Psoas muscle (tissue), 8 donors: ENCODE data around the gene PIP5K1B. TPM values are rescaled to one million over a fixed set of nuclear protein-coding genes. Genes with fewer than 3 reads are reported as not detected.

ENCODE experiments used
- ATAC-seq, 4 donors: fragments of 200-7000 bp; cut with Tn5 transposase; one replicate each; pipeline ENCODE4 v1.9.1; 2020; ENCODE audit warnings: moderate library complexity in 3 of 4, mild to moderate bottlenecking in 2 of 4
- DNase-seq, 2 donors: peaks; one replicate each; pipeline ENCODE4 v3.0.0-alpha.2; 2020
- H3K27ac ChIP-seq: fragments of 200-600 bp; one replicate; pipeline ENCODE4 v1.8.0; 2022
- H3K27me3 ChIP-seq, 3 donors: fragments of 200-600 bp in 1 of 3; one replicate each; pipeline versions ENCODE4 v1.6.1 to v1.8.0; 2013 to 2022; ENCODE audit warnings: low read length in 2 of 3, mild to moderate bottlenecking in 2 of 3, moderate library complexity in 1 of 3; ENCODE audit not compliant: insufficient read depth in 3 of 3
- H3K36me3 ChIP-seq, 2 donors: fragments of 200-600 bp in 1 of 2; one replicate each; pipeline versions ENCODE4 v1.6.1 to v1.8.0; 2013 to 2022; ENCODE audit warnings: low read depth in 1 of 2, mild to moderate bottlenecking in 1 of 2, moderate library complexity in 1 of 2; ENCODE audit not compliant: insufficient read depth in 1 of 2
- H3K4me1 ChIP-seq: fragments of 200-600 bp; one replicate; pipeline ENCODE4 v1.8.0; 2022
- H3K4me3 ChIP-seq: fragments of 200-600 bp; one replicate; pipeline ENCODE4 v1.8.0; 2022; ENCODE audit warnings: mild to moderate bottlenecking
- H3K9me3 ChIP-seq: fragments of 200-600 bp; one replicate; pipeline ENCODE4 v1.8.0; 2022
- CTCF ChIP-seq: fragments of 200-600 bp; IDR thresholded peaks from one replicate; pipeline ENCODE4 v1.8.0; 2022; ENCODE audit warnings: antibody characterized with exemption
- WGBS, 3 donors: extraction: QIAGEN DNeasy Blood & Tissue Kit; methylation state at CpG; one replicate each; pipeline versions ENCODE4 v1.1.6 to v1.1.7; 2013; 5-methylcytosine and 5-hydroxymethylcytosine counted together
- intact Hi-C, 2 donors: fragments of 100-400 bp; cut with DNase I; formaldehyde crosslinking; loops; one replicate each; pipeline versions ENCODE4 v1.11.0 to v1.14.2; 2022
- polyA plus RNA-seq, 3 donors: library from polyadenylated mRNA; stranded (reverse); fragments of 200-250 nt; gene quantifications; one replicate each; pipeline ENCODE4 v1.2.3, GENCODE V29; 2013
- total RNA-seq, 4 donors: library from RNA; stranded (reverse); fragmentation: NEBNext Ultra II Directional in 2 of 4; extraction: Animal tissue kit (Norgen Biotek cat#: 25700) in 2 of 4; gene quantifications; one replicate each; pipeline versions ENCODE4 v1.2.1 to v1.2.4, GENCODE V29; 2021 to 2023
- donor health status: healthy with polysubstance abuse.
- donor health status: DM: no; HTN: no; CAD: no; lungs with moderate emphysema.
- donor health status: Bipolar disorder and iron deficiency.
- donor health status: healthy.
- donor health status: DM: yes; HTN: yes; CAD: no.
- donor health status: DM: no; HTN: no; CAD: no.
- donor health status: DM: no; HTN: no; CAD: no.
- donor health status: DM: yes; HTN: yes; CAD: no.

Gene PIP5K1B
- total and polyA plus RNA-seq, 7 donors, result 0.48 to 2.5 (median 1.7) TPM

GRCh38 chr9:68733021-68733405 lies 28.0 kb downstream of the PIP5K1B start:
- Histone ChIP-seq H3K27me3 (no peaks in the 10 kb centered on the region), H3K36me3 (no peaks in the 10 kb centered on the region), H3K27ac (no peak overlapping the region), H3K4me3 (no peak overlapping the region), H3K4me1 (no peaks in the 10 kb centered on the region), H3K9me3 (no peaks in the 10 kb centered on the region)
- ATAC-seq, result no peak
- intact Hi-C loops, result no loop called here
- no peak for DNase-seq
- no peak for TF ChIP-seq CTCF
- 73 to 81% (median 76%) methylated on average over 5 of the region's 5 CpGs for WGBS, 3 donors

GRCh38 chr9:68738358-68738757 lies 33.3 kb downstream of the PIP5K1B start:
- no peak for DNase-seq
- Histone ChIP-seq H3K27ac (no peak overlapping the region), H3K4me1 (no peaks in the 10 kb centered on the region), H3K4me3 (no peak overlapping the region), H3K27me3 (peaks cover 0 to 4% (median 0%) of the 10 kb centered on the region in 3 donors), H3K9me3 (no peaks in the 10 kb centered on the region), H3K36me3 (no peaks in the 10 kb centered on the region)
- 78 to 86% (median 84%) methylated on average over 3 of the region's 3 CpGs for WGBS, 3 donors
- intact Hi-C loops, result no loop called here
- TF ChIP-seq CTCF, result no peak
- ATAC-seq, result no peak

GRCh38 chr9:68739621-68740174 lies 34.7 kb downstream of the PIP5K1B start:
- WGBS, 3 donors, result 37 to 51% (median 39%) methylated on average over 2 of the region's 2 CpGs
- Histone ChIP-seq H3K27me3 (peaks cover 0 to 4% (median 0%) of the 10 kb centered on the region in 3 donors), H3K9me3 (no peaks in the 10 kb centered on the region), H3K27ac (no peak overlapping the region), H3K36me3 (no peaks in the 10 kb centered on the region), H3K4me3 (no peak overlapping the region), H3K4me1 (no peaks in the 10 kb centered on the region)
- ATAC-seq (no peak), DNase-seq (no peak)
- intact Hi-C loops, result loop anchor here in 1 of 2 donors (2.0 to 10.0 kb wide), 2 partner anchors 77 to 225 kb away; no protein-coding TSS in a partner anchor
- no peak for TF ChIP-seq CTCF

GRCh38 chr9:68740561-68740960 lies 35.5 kb downstream of the PIP5K1B start:
- ATAC-seq, result no peak
- WGBS, 3 donors, result 55 to 66% (median 60%) methylated on average over 4 of the region's 4 CpGs
- no peaks in the 10 kb centered on the region for H3K4me1 ChIP-seq
- H3K9me3 ChIP-seq, result no peaks in the 10 kb centered on the region
- H3K27me3 ChIP-seq, result peaks cover 0 to 4% (median 0%) of the 10 kb centered on the region in 3 donors
- no peak for TF ChIP-seq CTCF
- no peak overlapping the region for H3K27ac ChIP-seq
- H3K4me3 ChIP-seq, result no peak overlapping the region
- intact Hi-C loops, result loop anchor here in 1 of 2 donors (2.0 to 10.0 kb wide), 2 partner anchors 78 to 224 kb away; no protein-coding TSS in a partner anchor
- no peaks in the 10 kb centered on the region for H3K36me3 ChIP-seq
- no peak for DNase-seq

GRCh38 chr9:68741234-68741633 lies 36.2 kb downstream of the PIP5K1B start:
- intact Hi-C loops, result loop anchor here in 1 of 2 donors (2.0 to 10.0 kb wide), 2 partner anchors 78 to 224 kb away; no protein-coding TSS in a partner anchor
- ATAC-seq (no peak), DNase-seq (no peak)
- no peak overlapping the region for H3K4me3 ChIP-seq
- TF ChIP-seq CTCF, result no peak
- H3K27me3 ChIP-seq, result peaks cover 0 to 4% (median 0%) of the 10 kb centered on the region in 3 donors
- 71 to 87% (median 73%) methylated on average over 4 of the region's 4 CpGs for WGBS, 3 donors
- no peaks in the 10 kb centered on the region for H3K4me1 ChIP-seq
- H3K9me3 ChIP-seq, result no peaks in the 10 kb centered on the region
- H3K36me3 ChIP-seq, result no peaks in the 10 kb centered on the region
- H3K27ac ChIP-seq, result no peak overlapping the region
